ENCODE measurements around the gene NPHP1. TPM values are rescaled to one million over a fixed set of nuclear protein-coding genes. Genes with fewer than 3 reads are reported as not detected.
A peak's percentile ranks its signal among the peaks of the same experiment; 100 is the strongest.
"Not testable (repeated sequence)": the region's sequence is repeated elsewhere in the genome, so short reads cannot be mapped to it uniquely, and the experiment has no call there.

NPHP1 gene
- total and polyA plus RNA-seq, 2 experiments from 2014 or later, result 3.1 to 10.9 TPM

- TF ChIP-seq EZH2phosphoT487 (IDR thresholded peaks at IDR 0.05; ENCODE audit: insufficient read depth, low read depth), result no peak
- H3K79me2 ChIP-seq (ENCODE audit: insufficient read depth), result peaks cover 11% of the 10 kb centered on the region; the same call in 1 of the 2 replicates
- H3K27ac ChIP-seq, result no peak overlapping the region
- no peaks in the 10 kb centered on the region for H3K27me3 ChIP-seq (replicated peaks; ENCODE audit: insufficient read depth)
- H3K4me3 ChIP-seq, result no peak overlapping the region
- H3K9me3 ChIP-seq (ENCODE audit: low read depth), result no peaks in the 10 kb centered on the region
- no peak overlapping the region for H2AFZ ChIP-seq
- H3K4me1 ChIP-seq (ENCODE audit: insufficient read depth), result peaks cover 17% of the 10 kb centered on the region
- no peaks in the 10 kb centered on the region for H3K9me2 ChIP-seq (ENCODE audit: insufficient read depth)
- H3F3A ChIP-seq (ENCODE audit: insufficient read depth), result peaks cover 24% of the 10 kb centered on the region
- H3K4me2 ChIP-seq (ENCODE audit: unreplicated experiment), result no peak overlapping the region
- H3K9ac ChIP-seq, result no peak overlapping the region
- in situ Hi-C loops (cut with MboI), result no loop called here
- peak; percentile 59 for DNase-seq
- H3K36me3 ChIP-seq (ENCODE audit: low read depth), result no peaks in the 10 kb centered on the region
- no peaks in the 10 kb centered on the region for H4K20me1 ChIP-seq (ENCODE audit: insufficient read depth)
Observed at GRCh38 chr2:110216803-110217202, 12.0 kb upstream of the NPHP1 start.

- in situ Hi-C loops (cut with MboI), result no loop called here
- peaks cover 17% of the 10 kb centered on the region for H3K4me1 ChIP-seq (ENCODE audit: insufficient read depth)
- no peaks in the 10 kb centered on the region for H3K9me2 ChIP-seq (ENCODE audit: insufficient read depth)
- no peak overlapping the region for H3K4me2 ChIP-seq (ENCODE audit: unreplicated experiment)
- H3F3A ChIP-seq (ENCODE audit: insufficient read depth), result peaks cover 28% of the 10 kb centered on the region
- H3K9me3 ChIP-seq (ENCODE audit: low read depth), result no peaks in the 10 kb centered on the region
- TF ChIP-seq EZH2 (IDR thresholded peaks at IDR 0.05; ENCODE audit: insufficient read depth, poor library complexity, severe bottlenecking) (no peak), EZH2phosphoT487 (IDR thresholded peaks at IDR 0.05; ENCODE audit: insufficient read depth, low read depth) (no peak)
- H3K4me3 ChIP-seq, result no peak overlapping the region
- no peak overlapping the region for H3K9ac ChIP-seq
- peaks cover 16% of the 10 kb centered on the region for H3K79me2 ChIP-seq (ENCODE audit: insufficient read depth)
- no peaks in the 10 kb centered on the region for H3K36me3 ChIP-seq (ENCODE audit: low read depth)
- no peak overlapping the region for H2AFZ ChIP-seq
- no peak for DNase-seq
- H4K20me1 ChIP-seq (ENCODE audit: insufficient read depth), result no peaks in the 10 kb centered on the region
- H3K27me3 ChIP-seq (replicated peaks; ENCODE audit: insufficient read depth), result no peaks in the 10 kb centered on the region
- WGBS, 2 experiments (ENCODE audit: low coverage in 1 of 2, low lambda C conversion rate in 2 of 2, missing lambda C conversion rate in 2 of 2), result 24 to 29% methylated on average over 3 of the region's 3 CpGs
- no peak overlapping the region for H3K27ac ChIP-seq
Observed at GRCh38 chr2:110216199-110216598, 11.4 kb upstream of the NPHP1 start.

GRCh38 chr2:110215566-110216158 lies 10.8 kb upstream of the NPHP1 start:
- Histone ChIP-seq H3K9me3 (ENCODE audit: low read depth) (no peaks in the 10 kb centered on the region), H3F3A (ENCODE audit: insufficient read depth) (peaks cover 28% of the 10 kb centered on the region), H3K4me2 (ENCODE audit: unreplicated experiment) (no peak overlapping the region), H3K79me2 (ENCODE audit: insufficient read depth) (peaks cover 20% of the 10 kb centered on the region), H3K4me1 (ENCODE audit: insufficient read depth) (peaks cover 17% of the 10 kb centered on the region), H4K20me1 (ENCODE audit: insufficient read depth) (no peaks in the 10 kb centered on the region), H3K4me3 (no peak overlapping the region), H3K36me3 (ENCODE audit: low read depth) (no peaks in the 10 kb centered on the region), H3K27me3 (replicated peaks; ENCODE audit: insufficient read depth) (no peaks in the 10 kb centered on the region), H3K27ac (no peak overlapping the region), H3K9me2 (ENCODE audit: insufficient read depth) (no peaks in the 10 kb centered on the region), H2AFZ (no peak overlapping the region), H3K9ac (no peak overlapping the region)
- in situ Hi-C loops (cut with MboI), result no loop called here
- TF ChIP-seq EZH2 (IDR thresholded peaks at IDR 0.05; ENCODE audit: insufficient read depth, poor library complexity, severe bottlenecking) (no peak), EZH2phosphoT487 (IDR thresholded peaks at IDR 0.05; ENCODE audit: insufficient read depth, low read depth) (no peak)
- DNase-seq, result no peak
- 53 to 55% methylated on average over 4 of the region's 4 CpGs for WGBS, 2 experiments (ENCODE audit: low coverage in 1 of 2, low lambda C conversion rate in 2 of 2, missing lambda C conversion rate in 2 of 2)

- no peak overlapping the region for H3K4me3 ChIP-seq
Observed at GRCh38 chr2:110215091-110215490, 10.3 kb upstream of the NPHP1 start.

GRCh38 chr2:110213522-110213921 lies 8.7 kb upstream of the NPHP1 start:
- peak overlapping the region; percentile 96; the same call in 1 of the 2 replicates for H2AFZ ChIP-seq
- H3K4me1 ChIP-seq (ENCODE audit: insufficient read depth); H3K4me2 ChIP-seq (ENCODE audit: unreplicated experiment); H4K20me1 ChIP-seq (ENCODE audit: insufficient read depth); H3K27me3 ChIP-seq (replicated peaks; ENCODE audit: insufficient read depth); in situ Hi-C loops (cut with MboI); H3K9me2 ChIP-seq (ENCODE audit: insufficient read depth); H3K9ac ChIP-seq; H3K27ac ChIP-seq; H3K36me3 ChIP-seq (ENCODE audit: low read depth); H3K9me3 ChIP-seq (ENCODE audit: low read depth); DNase-seq; H3K4me3 ChIP-seq: not testable (repeated sequence)
- WGBS, 2 experiments (ENCODE audit: low coverage in 1 of 2, low lambda C conversion rate in 2 of 2, missing lambda C conversion rate in 2 of 2), result 49 to 66% methylated on average over 3 of the region's 3 CpGs
- H3F3A ChIP-seq (ENCODE audit: insufficient read depth), result peaks cover 13% of the 10 kb centered on the region; the same call in 1 of the 2 replicates
- H3K79me2 ChIP-seq (ENCODE audit: insufficient read depth), result peaks cover 20% of the 10 kb centered on the region

More at GRCh38 chr2:110215091-110215490, 10.3 kb upstream of the NPHP1 start:
- H2AFZ ChIP-seq, result no peak overlapping the region
- H3K79me2 ChIP-seq (ENCODE audit: insufficient read depth), result peaks cover 20% of the 10 kb centered on the region
- H3K9me3 ChIP-seq (ENCODE audit: low read depth), result no peaks in the 10 kb centered on the region
- no peak for DNase-seq
- no peaks in the 10 kb centered on the region for H3K27me3 ChIP-seq (replicated peaks; ENCODE audit: insufficient read depth)
- H3F3A ChIP-seq (ENCODE audit: insufficient read depth), result peaks cover 23% of the 10 kb centered on the region
- H3K9me2 ChIP-seq (ENCODE audit: insufficient read depth), result no peaks in the 10 kb centered on the region
- H3K4me1 ChIP-seq (ENCODE audit: insufficient read depth), result peaks cover 12% of the 10 kb centered on the region
- H3K27ac ChIP-seq, result no peak overlapping the region
- H4K20me1 ChIP-seq (ENCODE audit: insufficient read depth), result no peaks in the 10 kb centered on the region
- no peak for TF ChIP-seq EZH2phosphoT487 (IDR thresholded peaks at IDR 0.05; ENCODE audit: insufficient read depth, low read depth)
- in situ Hi-C loops (cut with MboI), result no loop called here
- no peak overlapping the region for H3K9ac ChIP-seq
- 40 to 45% methylated on average over 2 of the region's 2 CpGs for WGBS, 2 experiments (ENCODE audit: low coverage in 1 of 2, low lambda C conversion rate in 2 of 2, missing lambda C conversion rate in 2 of 2)
- H3K36me3 ChIP-seq (ENCODE audit: low read depth), result no peaks in the 10 kb centered on the region
- no peak overlapping the region for H3K4me2 ChIP-seq (ENCODE audit: unreplicated experiment)
